ENCODE data around the gene TBCEL.

The TBCEL gene

DNA sequence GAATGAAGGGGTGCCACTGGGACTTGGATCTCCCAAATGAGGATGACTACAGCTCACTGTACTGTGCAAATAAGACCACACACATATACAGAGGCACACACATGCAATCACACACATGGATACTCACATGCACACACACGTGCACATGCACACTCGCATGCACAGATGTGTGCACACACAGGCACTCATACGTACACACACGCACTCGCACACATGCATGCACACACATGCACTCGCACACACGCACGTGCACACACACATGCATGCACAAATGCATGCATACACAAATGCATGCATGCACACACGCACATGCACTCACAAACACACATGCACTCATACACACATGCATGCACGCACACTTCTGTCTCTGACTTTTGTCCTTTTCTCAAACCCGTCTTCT lies 113.1 kb downstream of the TBCEL start:
- DNase-seq (ENCODE audit: low read depth in 1 of 2, low spot score in 1 of 2): no peak
- no peak overlapping the region for H3K27ac ChIP-seq (replicated peaks)
- H3K27me3 ChIP-seq (ENCODE audit: insufficient read depth, poor library complexity, severe bottlenecking): peaks cover 5% of the 10 kb centered on the region
- H3K4me3 ChIP-seq (replicated peaks; ENCODE audit: insufficient read depth, low read length): no peak overlapping the region
- TF ChIP-seq SPI1 (IDR thresholded peaks at IDR 0.05; ENCODE audit: borderline replicate concordance, low read depth): no peak
- TF ChIP-seq, protein P1, sequence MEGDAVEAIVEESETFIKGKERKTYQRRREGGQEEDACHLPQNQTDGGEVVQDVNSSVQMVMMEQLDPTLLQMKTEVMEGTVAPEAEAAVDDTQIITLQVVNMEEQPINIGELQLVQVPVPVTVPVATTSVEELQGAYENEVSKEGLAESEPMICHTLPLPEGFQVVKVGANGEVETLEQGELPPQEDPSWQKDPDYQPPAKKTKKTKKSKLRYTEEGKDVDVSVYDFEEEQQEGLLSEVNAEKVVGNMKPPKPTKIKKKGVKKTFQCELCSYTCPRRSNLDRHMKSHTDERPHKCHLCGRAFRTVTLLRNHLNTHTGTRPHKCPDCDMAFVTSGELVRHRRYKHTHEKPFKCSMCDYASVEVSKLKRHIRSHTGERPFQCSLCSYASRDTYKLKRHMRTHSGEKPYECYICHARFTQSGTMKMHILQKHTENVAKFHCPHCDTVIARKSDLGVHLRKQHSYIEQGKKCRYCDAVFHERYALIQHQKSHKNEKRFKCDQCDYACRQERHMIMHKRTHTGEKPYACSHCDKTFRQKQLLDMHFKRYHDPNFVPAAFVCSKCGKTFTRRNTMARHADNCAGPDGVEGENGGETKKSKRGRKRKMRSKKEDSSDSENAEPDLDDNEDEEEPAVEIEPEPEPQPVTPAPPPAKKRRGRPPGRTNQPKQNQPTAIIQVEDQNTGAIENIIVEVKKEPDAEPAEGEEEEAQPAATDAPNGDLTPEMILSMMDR (IDR thresholded peaks at IDR 0.05; ENCODE audit: insufficient read depth, low read length): no peak
- TF ChIP-seq GABPA (IDR thresholded peaks at IDR 0.05; ENCODE audit: low read depth): no peak
- TF ChIP-seq, protein P2, sequence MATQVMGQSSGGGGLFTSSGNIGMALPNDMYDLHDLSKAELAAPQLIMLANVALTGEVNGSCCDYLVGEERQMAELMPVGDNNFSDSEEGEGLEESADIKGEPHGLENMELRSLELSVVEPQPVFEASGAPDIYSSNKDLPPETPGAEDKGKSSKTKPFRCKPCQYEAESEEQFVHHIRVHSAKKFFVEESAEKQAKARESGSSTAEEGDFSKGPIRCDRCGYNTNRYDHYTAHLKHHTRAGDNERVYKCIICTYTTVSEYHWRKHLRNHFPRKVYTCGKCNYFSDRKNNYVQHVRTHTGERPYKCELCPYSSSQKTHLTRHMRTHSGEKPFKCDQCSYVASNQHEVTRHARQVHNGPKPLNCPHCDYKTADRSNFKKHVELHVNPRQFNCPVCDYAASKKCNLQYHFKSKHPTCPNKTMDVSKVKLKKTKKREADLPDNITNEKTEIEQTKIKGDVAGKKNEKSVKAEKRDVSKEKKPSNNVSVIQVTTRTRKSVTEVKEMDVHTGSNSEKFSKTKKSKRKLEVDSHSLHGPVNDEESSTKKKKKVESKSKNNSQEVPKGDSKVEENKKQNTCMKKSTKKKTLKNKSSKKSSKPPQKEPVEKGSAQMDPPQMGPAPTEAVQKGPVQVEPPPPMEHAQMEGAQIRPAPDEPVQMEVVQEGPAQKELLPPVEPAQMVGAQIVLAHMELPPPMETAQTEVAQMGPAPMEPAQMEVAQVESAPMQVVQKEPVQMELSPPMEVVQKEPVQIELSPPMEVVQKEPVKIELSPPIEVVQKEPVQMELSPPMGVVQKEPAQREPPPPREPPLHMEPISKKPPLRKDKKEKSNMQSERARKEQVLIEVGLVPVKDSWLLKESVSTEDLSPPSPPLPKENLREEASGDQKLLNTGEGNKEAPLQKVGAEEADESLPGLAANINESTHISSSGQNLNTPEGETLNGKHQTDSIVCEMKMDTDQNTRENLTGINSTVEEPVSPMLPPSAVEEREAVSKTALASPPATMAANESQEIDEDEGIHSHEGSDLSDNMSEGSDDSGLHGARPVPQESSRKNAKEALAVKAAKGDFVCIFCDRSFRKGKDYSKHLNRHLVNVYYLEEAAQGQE (IDR thresholded peaks at IDR 0.05; ENCODE audit: insufficient replicate concordance, low read depth): no peak
- no peak for TF ChIP-seq POLR2AphosphoS5 (IDR thresholded peaks at IDR 0.05; ENCODE audit: low read depth)

DNA sequence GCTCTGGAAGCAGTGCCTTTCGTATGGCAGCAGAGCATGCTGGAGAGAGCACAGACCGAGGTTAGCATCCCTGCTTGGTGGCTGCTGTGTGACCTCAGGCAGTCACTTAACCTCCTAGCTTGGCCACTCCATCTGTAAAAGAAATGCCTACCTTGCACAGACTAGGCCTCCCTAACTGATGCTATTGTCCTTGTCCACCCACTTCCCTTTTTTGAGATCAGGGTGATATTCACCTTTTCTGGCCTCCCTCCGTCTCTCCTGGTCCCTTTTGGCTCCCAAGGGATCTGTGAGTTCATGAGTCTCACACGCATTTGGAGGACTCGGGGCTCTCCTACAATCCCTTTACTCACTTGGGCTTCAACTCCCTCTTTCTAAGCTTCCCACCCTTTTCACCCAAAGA lies 114.4 kb downstream of the TBCEL start:
- Histone ChIP-seq H3K27me3 (ENCODE audit: insufficient read depth, poor library complexity, severe bottlenecking) (peaks cover 7% of the 10 kb centered on the region), H3K27ac (replicated peaks) (no peak overlapping the region), H3K4me3 (replicated peaks; ENCODE audit: insufficient read depth, low read length) (no peak overlapping the region)
- TF ChIP-seq GABPA (IDR thresholded peaks at IDR 0.05; ENCODE audit: low read depth) (no peak), SPI1 (IDR thresholded peaks at IDR 0.05; ENCODE audit: borderline replicate concordance, low read depth) (peak; percentile 71)
- no peak for DNase-seq (ENCODE audit: low read depth in 1 of 2, low spot score in 1 of 2)

DNA sequence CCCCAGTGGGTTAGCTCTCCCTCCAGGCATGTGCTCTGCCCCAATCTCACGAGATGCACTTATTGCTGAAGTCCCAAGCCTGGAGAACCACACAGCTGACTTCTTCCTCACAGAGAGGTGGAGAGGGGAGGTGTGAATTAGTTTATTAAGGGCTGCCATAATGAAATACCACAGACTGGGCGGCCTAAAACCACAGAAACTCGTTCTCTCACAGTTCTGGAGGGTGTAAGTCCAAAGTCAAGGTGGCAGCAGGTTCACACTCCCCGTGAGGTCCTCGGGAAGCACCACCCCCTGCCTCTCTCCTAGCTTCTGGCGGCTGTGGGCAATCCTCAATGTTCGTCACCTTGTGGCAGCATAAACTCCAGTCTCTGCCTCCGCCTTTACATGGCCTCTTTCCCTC lies 116.5 kb downstream of the TBCEL start:
- no peak for TF ChIP-seq GABPA (IDR thresholded peaks at IDR 0.05; ENCODE audit: low read depth)
- TF ChIP-seq, protein P1 (IDR thresholded peaks at IDR 0.05; ENCODE audit: insufficient read depth, low read length): no peak
- Histone ChIP-seq H3K4me3 (replicated peaks; ENCODE audit: insufficient read depth, low read length) (no peak overlapping the region), H3K27ac (replicated peaks) (no peak overlapping the region), H3K27me3 (ENCODE audit: insufficient read depth, poor library complexity, severe bottlenecking) (peaks cover 10% of the 10 kb centered on the region)
- DNase-seq (ENCODE audit: low read depth in 1 of 2, low spot score in 1 of 2): no peak
